Measurements from ENCODE around the gene FBN1. TPM values are rescaled to one million over a fixed set of nuclear protein-coding genes. Genes with fewer than 3 reads are reported as not detected.

The FBN1 gene
- total and polyA plus RNA-seq, 8 donors, result 1.5 to 35.2 (median 5.2) TPM

GRCh38 chr15:48579945-48580671, 65.4 kb downstream of the FBN1 start:
- Histone ChIP-seq H3K36me3 (no peaks in the 10 kb centered on the region), H3K4me3 (no peak overlapping the region), H3K4me1 (no peaks in the 10 kb centered on the region), H3K27me3 (no peaks in the 10 kb centered on the region), H3K9me3 (no peaks in the 10 kb centered on the region), H3K27ac (no peak overlapping the region)
- no peak for ATAC-seq
- no peak for DNase-seq
- 68 to 80% methylated on average over 8 of the region's 8 CpGs for WGBS, 2 donors
- no peak for FAIRE-seq
- TF ChIP-seq CTCF (IDR thresholded peaks at IDR 0.05), result no peak
- intact Hi-C loops (cut with DNase I), result no loop called here

GRCh38 chr15:48578965-48579364, 66.5 kb downstream of the FBN1 start:
- no peak for DNase-seq
- no peak for ATAC-seq
- no peaks in the 10 kb centered on the region for H3K27me3 ChIP-seq
- no peaks in the 10 kb centered on the region for H3K36me3 ChIP-seq
- H3K4me1 ChIP-seq, result no peaks in the 10 kb centered on the region
- H3K4me3 ChIP-seq, result no peak overlapping the region
- no peak overlapping the region for H3K27ac ChIP-seq
- H3K9me3 ChIP-seq, result no peaks in the 10 kb centered on the region
- intact Hi-C loops (cut with DNase I), result no loop called here
- no peak for FAIRE-seq
- 70 to 74% methylated on average over 2 of the region's 2 CpGs for whole genome bisulfite sequencing, 2 donors
- no peak for TF ChIP-seq CTCF (IDR thresholded peaks at IDR 0.05)

GRCh38 chr15:48577469-48577868, 68.0 kb downstream of the FBN1 start:
- TF ChIP-seq CTCF (IDR thresholded peaks at IDR 0.05), result no peak
- DNase-seq, result no peak
- intact Hi-C loops (cut with DNase I), result no loop called here
- FAIRE-seq, result no peak
- no peak for ATAC-seq
- 56 to 66% methylated on average over 7 of the region's 7 CpGs for WGBS, 2 donors
- H3K27ac ChIP-seq, result no peak overlapping the region
- no peak overlapping the region for H3K4me3 ChIP-seq
- H3K4me1 ChIP-seq, result no peaks in the 10 kb centered on the region
- H3K9me3 ChIP-seq, result no peaks in the 10 kb centered on the region
- no peaks in the 10 kb centered on the region for H3K27me3 ChIP-seq
- no peaks in the 10 kb centered on the region for H3K36me3 ChIP-seq

- Histone ChIP-seq H3K36me3 (no peaks in the 10 kb centered on the region), H3K4me3 (no peak overlapping the region), H3K27ac (no peak overlapping the region), H3K9me3 (no peaks in the 10 kb centered on the region), H3K27me3 (no peaks in the 10 kb centered on the region), H3K4me1 (no peaks in the 10 kb centered on the region)
- no peak for ATAC-seq
- TF ChIP-seq CTCF (IDR thresholded peaks at IDR 0.05), result no peak
- DNase-seq, result no peak
- intact Hi-C loops (cut with DNase I), result no loop called here
- FAIRE-seq, result no peak
Observed at GRCh38 chr15:48574187-48574586, 71.3 kb downstream of the FBN1 start.

GRCh38 chr15:48573780-48574179, 71.7 kb downstream of the FBN1 start:
- FAIRE-seq (no peak), DNase-seq (no peak), ATAC-seq (no peak)
- WGBS, 2 donors, result 85 to 86% methylated on average over 4 of the region's 4 CpGs
- no peaks in the 10 kb centered on the region for H3K9me3 ChIP-seq
- H3K36me3 ChIP-seq, result no peaks in the 10 kb centered on the region
- intact Hi-C loops (cut with DNase I), result no loop called here
- no peak overlapping the region for H3K4me3 ChIP-seq
- no peaks in the 10 kb centered on the region for H3K27me3 ChIP-seq
- no peak for TF ChIP-seq CTCF (IDR thresholded peaks at IDR 0.05)
- no peak overlapping the region for H3K27ac ChIP-seq
- no peaks in the 10 kb centered on the region for H3K4me1 ChIP-seq

Data from pancreas (tissue), 10 donors.